ENCODE data around the gene ZNF469. TPM values are rescaled to one million over a fixed set of nuclear protein-coding genes. Genes with fewer than 3 reads are reported as not detected.
"Not testable (repeated sequence)": the region's sequence is repeated elsewhere in the genome, so short reads cannot be mapped to it uniquely, and the experiment has no call there.

ZNF469 gene
- polyA plus RNA-seq, 1 donor (not counting 4 experiments of a cell fraction or from before 2014, with no cell fraction given) = not detected

DNA sequence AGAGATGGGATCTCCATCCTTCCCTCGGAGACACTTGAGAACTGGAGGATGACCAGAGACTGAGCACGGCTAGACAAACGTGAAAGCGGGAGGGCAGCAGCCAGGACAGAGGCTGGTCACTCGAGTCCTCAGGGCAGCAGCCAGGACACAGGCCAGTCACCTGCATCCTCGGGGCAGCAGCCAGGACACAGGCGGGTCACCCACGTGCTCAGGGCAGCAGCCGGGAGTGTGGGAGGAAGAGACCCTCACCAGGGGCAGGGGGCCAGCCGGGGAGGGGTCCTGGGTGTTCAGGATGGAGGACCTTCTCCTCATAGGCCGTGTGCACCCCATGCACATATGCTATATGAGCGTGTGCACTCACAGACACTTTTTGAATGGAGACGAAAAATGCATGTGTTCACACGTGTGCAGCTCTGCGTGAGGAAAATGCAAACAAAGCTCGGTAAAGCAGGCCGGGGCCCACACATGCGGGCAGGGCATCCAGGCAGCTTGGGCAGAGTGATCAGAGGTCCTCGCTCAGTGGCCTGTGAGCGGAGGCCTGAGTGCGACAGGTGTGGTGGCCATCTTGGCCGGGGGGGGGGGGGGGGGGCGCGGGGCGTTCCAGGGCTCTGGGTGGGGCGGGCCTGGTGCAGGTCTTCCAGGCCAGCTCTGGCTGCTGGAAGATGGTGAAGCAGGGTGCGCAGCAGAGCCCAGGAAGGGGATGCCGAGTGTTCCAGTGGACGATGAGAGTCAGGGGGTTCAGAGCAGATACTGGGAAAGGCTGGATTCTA is 26.7 kb downstream of the ZNF469 start:
- no peak overlapping the region for H3K4me3 ChIP-seq (ENCODE audit: control insufficient read depth in 2 of 3, extremely low read depth in 1 of 3, insufficient read depth in 2 of 3, low read depth in 1 of 3, low read length in 3 of 3)
- no peak overlapping the region for H3K9ac ChIP-seq (ENCODE audit: control insufficient read depth, extremely low read depth, insufficient read depth, low read length)
- H3K27me3 ChIP-seq (ENCODE audit: control insufficient read depth, extremely low read depth, insufficient read depth, low read length) = peaks cover 26% of the 10 kb centered on the region
- no peak overlapping the region for H3K4me2 ChIP-seq (ENCODE audit: control insufficient read depth, extremely low read depth, insufficient read depth, low read depth, low read length)
- no peak for DNase-seq (ENCODE audit: low read depth, low spot score)
- no peaks in the 10 kb centered on the region for H3K9me3 ChIP-seq (ENCODE audit: control insufficient read depth, low read depth, low read length)
- H3K27ac ChIP-seq (ENCODE audit: control insufficient read depth, insufficient read depth, low read length) = no peak overlapping the region
- no peaks in the 10 kb centered on the region for H4K20me1 ChIP-seq (ENCODE audit: control insufficient read depth, extremely low read depth, insufficient read depth, low read length)
- H3K9me1 ChIP-seq (ENCODE audit: control insufficient read depth, extremely low read depth, insufficient read depth, low read length) = no peaks in the 10 kb centered on the region
- no peak overlapping the region for H2AFZ ChIP-seq (ENCODE audit: control insufficient read depth, low read length)
- dilution Hi-C loops (cut with MboI; ENCODE audit: extremely low pct_ligation_motif_present, low sequenced_read_pairs) = no loop called here
- no peak for FAIRE-seq
- no peaks in the 10 kb centered on the region for H3K4me1 ChIP-seq (ENCODE audit: control insufficient read depth, extremely low read depth, insufficient read depth, low read length)
- TF ChIP-seq EZH2 (IDR thresholded peaks at IDR 0.05; ENCODE audit: low read length) = no peak
- TF ChIP-seq, protein P1, sequence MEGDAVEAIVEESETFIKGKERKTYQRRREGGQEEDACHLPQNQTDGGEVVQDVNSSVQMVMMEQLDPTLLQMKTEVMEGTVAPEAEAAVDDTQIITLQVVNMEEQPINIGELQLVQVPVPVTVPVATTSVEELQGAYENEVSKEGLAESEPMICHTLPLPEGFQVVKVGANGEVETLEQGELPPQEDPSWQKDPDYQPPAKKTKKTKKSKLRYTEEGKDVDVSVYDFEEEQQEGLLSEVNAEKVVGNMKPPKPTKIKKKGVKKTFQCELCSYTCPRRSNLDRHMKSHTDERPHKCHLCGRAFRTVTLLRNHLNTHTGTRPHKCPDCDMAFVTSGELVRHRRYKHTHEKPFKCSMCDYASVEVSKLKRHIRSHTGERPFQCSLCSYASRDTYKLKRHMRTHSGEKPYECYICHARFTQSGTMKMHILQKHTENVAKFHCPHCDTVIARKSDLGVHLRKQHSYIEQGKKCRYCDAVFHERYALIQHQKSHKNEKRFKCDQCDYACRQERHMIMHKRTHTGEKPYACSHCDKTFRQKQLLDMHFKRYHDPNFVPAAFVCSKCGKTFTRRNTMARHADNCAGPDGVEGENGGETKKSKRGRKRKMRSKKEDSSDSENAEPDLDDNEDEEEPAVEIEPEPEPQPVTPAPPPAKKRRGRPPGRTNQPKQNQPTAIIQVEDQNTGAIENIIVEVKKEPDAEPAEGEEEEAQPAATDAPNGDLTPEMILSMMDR (optimal IDR thresholded peaks at IDR 0.05 in 1 of 3, IDR thresholded peaks at IDR 0.05 in 1 of 3, conservative IDR thresholded peaks at IDR 0.05 in 1 of 3; ENCODE audit: extremely low read depth in 1 of 3, insufficient read depth in 2 of 3, low read length in 3 of 3) = no peak
- H3K36me3 ChIP-seq (ENCODE audit: control insufficient read depth in 2 of 2, extremely low read depth in 1 of 2, insufficient read depth in 2 of 2, low read length in 2 of 2) = no peaks in the 10 kb centered on the region
- no peaks in the 10 kb centered on the region for H3K79me2 ChIP-seq (ENCODE audit: control insufficient read depth, insufficient read depth, low read length)

DNA sequence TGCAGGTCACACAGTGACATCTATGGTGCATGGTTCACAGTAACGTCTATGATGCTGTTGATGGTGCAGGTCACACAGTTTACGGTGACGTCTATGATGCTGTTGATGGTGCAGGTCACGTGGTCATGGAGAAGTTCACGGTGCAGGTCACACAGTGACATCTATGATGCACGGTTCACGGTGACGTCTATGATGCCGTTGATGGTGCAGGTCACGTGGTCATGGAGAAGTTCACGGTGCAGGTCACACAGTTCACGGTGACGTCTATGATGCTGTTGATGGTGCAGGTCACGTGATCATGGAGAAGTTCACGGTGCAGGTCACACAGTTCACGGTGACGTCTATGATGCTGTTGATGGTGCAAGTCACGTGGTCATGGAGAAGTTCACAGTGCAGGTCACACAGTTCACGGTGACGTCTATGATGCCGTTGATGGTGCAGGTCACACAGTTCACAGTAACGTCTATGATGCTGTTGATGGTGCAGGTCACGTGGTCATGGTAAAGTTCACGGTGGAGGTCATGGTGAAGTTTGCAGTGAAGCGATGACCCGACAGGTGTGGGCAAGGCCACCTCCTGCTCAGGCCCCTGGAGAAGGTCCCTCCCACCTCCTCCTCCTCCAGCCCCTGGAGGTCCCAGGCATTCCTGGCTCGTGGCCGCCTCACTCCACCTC is 27.7 kb downstream of the ZNF469 start:
- H4K20me1 ChIP-seq (ENCODE audit: control insufficient read depth, extremely low read depth, insufficient read depth, low read length); H3K9me1 ChIP-seq (ENCODE audit: control insufficient read depth, extremely low read depth, insufficient read depth, low read length); FAIRE-seq; H3K9me3 ChIP-seq (ENCODE audit: control insufficient read depth, low read depth, low read length); H2AFZ ChIP-seq (ENCODE audit: control insufficient read depth, low read length); H3K4me3 ChIP-seq (ENCODE audit: control insufficient read depth in 2 of 3, extremely low read depth in 1 of 3, insufficient read depth in 2 of 3, low read depth in 1 of 3, low read length in 3 of 3); H3K9ac ChIP-seq (ENCODE audit: control insufficient read depth, extremely low read depth, insufficient read depth, low read length); H3K4me1 ChIP-seq (ENCODE audit: control insufficient read depth, extremely low read depth, insufficient read depth, low read length); H3K79me2 ChIP-seq (ENCODE audit: control insufficient read depth, insufficient read depth, low read length); DNase-seq (ENCODE audit: low read depth, low spot score); H3K4me2 ChIP-seq (ENCODE audit: control insufficient read depth, extremely low read depth, insufficient read depth, low read depth, low read length); dilution Hi-C loops (cut with MboI; ENCODE audit: extremely low pct_ligation_motif_present, low sequenced_read_pairs); H3K36me3 ChIP-seq (ENCODE audit: control insufficient read depth in 2 of 2, extremely low read depth in 1 of 2, insufficient read depth in 2 of 2, low read length in 2 of 2); H3K27ac ChIP-seq (ENCODE audit: control insufficient read depth, insufficient read depth, low read length): not testable (repeated sequence)
- H3K27me3 ChIP-seq (ENCODE audit: control insufficient read depth, extremely low read depth, insufficient read depth, low read length) = peaks cover 22% of the 10 kb centered on the region
